CD4-positive, alpha-beta T cell treated with Interleukin-2 at 100 ng/mL for 4 hours (primary cell): ENCODE data around the gene KRTAP10-12.
"Not testable (repeated sequence)": the region's sequence is repeated elsewhere in the genome, so short reads cannot be mapped to it uniquely, and the experiment has no call there.

ENCODE experiments used
- DNase-seq: peaks from one replicate; pipeline ENCODE4 v3.0.0-alpha.2; 2020; ENCODE audit warnings: low spot score

The KRTAP10-12 gene

DNA sequence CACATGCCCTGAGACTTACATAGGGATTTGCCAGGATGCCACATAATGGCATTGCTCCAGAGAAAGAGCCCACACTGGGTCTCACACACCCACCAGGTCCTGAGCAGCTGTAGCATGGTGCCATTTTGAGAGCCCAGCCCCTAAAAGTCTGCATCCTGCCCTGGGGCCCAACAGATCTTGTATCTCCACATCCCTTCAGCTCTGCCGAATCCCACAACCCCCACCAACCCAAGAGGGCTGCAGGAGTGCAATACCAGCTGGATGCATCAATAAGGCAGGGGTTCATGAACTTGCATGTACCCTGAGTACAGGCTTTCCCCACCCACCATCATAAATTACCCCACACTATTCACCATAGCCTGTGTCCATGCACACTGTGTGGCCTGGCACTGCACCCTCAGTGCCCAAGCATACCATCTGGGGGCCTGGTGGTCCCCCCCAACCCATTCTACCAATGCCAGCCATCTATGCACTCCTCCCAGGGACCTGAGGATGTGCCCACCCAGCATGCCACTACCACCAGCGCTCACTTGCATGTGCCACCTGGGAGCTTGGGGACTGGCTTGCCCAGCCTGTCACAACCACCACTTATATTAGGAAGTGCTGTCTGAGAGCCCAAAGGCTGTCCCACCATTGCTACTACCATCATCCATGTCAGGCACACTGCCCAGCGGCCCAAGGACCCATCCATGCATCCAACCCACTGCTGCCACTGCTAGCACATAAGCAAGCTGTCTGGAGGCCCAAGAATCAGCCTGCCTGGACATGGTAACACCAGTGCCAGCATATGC, 26.1 kb upstream of the KRTAP10-12 start:
- DNase-seq = no peak

DNA sequence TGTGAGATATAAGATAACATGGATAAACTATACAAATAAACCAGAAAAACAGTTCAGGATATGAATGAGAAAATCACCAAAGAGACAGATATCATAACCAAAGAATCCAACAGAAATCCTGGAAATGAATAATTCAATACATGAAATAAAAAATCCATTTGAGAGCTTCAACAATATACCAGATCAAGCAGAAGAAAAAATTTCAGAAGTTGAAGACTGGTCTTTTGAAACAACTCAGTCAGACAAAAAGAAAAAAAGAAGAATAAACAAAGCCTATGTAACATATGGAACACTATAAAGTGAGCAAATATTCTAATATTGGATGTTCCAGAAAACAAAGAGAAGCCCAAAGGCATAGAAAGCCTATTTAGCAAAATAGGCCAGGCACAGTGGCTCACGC, 25.1 kb upstream of the KRTAP10-12 start:
- no peak for DNase-seq

DNA sequence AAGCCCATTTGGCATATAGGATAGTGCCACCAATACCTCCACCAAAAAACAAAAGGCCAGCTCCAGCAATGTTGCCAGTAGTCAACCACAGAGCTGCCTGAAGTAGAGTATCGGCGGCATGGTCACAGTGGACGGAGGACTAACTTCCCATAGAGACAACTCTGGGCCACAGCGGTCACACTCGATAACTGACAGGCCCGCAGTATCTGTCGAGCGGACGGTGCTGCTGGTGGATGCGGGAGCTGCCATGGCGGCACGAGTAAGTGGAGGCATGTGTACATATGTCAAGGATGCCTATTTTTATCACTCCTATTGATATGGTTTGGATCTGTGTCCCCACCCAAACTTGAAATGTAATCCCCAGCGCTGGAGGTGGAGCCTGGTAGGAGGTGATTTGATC, 19.1 kb upstream of the KRTAP10-12 start:
- DNase-seq = no peak

DNA sequence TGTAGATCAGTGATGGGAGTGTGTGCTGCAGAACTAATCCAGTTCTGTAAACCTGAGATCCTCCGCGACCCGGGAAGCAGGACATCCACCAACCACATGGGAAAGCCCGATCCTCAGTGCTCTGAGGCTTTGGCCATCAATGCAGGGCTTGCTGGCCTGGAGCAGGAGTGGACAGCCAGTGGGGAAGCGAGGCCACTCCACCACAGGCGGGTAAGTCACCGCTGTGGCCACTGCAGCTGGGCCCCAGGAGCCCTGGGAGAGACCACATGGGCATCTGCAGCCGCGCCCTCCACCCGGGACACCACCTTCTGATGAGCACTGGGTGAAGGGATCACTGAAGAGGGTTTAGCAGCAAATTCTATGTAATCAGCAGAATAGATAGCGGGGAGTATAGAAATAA, 15.8 kb upstream of the KRTAP10-12 start:
- no peak for DNase-seq

DNA sequence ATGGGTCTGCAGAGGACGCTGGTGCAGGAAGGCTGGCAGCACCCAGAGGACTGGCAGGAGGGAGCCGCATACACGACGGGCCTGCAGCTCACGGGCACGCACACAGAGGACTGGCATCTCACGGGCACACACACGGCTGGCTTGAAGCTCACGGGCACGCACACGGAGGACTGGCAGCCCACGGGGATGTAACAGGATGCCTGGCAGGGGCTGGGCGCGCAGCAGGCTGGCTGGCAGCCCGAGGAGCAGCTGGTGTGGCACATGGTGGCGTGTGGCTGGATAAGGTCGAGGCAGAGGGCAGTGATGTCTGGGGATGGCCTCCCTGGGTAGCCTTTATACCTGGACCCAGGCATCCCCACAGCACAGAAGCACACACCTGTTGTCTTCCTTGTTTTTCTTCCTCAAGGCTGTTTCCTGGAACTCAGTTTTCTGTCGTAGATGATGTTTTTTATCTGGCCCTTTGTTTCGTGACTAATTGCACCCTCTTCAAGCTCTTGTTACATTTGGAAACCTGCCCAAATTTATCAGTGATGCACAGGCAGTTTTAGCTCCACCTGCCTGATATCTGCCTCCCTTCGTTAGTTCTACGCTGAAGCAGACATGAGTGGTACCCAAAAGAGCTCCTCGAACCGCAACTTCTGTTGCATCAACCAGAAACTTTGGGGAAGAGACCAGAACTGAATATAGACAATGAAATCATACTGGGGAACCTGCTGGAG, 15.0 kb upstream of the KRTAP10-12 start, which contains the start of gene KRTAP12-1:
Gene KRTAP12-1 (minus strand): TSS at position 303 of the 719 bp plus-strand sequence. CDS start 40 bp downstream, at position 263.
- no peak for DNase-seq

DNA sequence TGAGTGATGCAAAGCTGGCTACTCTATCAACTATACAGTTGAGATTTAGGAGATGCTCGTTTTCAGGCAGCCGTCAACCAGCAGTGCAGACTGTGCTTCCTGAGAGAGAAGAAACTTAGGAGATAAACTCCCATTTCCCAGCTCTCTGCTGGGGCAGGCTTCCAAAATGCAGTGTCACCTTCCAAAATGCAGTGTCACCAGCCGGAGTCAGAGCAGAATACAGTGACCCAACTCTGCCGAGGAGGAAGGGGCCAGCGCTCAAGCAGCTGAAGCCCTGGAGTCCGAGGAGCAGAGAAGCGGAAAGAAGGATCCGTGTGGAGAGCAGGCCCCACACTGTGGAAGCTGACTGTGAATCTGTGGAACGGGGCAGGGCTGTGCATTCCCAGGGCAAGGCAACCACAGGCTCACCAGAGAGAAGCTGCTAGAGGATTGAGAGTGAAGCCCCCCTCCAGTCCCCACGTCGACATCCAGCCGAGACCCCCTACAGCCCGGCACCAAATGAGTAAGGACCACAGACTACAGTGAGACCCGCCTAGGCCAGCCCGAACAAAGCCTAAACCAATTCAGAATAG, 14.3 kb upstream of the KRTAP10-12 start:
- no peak for DNase-seq

DNA sequence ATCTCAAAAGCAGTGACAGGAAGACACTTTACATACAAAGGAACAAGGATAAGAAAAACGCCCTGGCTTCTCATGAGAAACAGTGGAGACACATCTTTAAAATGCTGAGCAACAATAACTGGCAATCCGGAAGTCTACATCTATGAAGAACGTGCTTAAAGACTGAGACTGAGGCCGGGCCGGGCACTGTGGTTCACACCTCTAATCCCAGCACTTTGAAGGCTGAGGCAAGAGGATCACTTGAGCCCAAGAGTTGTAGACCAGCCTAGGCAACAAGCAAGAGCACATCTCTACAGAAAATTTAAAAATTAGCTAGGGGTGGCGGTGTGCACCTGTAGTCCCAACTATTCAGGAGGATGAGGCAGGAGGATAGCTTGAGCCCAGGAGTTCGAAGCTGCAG, 12.9 kb upstream of the KRTAP10-12 start:
- no peak for DNase-seq

DNA sequence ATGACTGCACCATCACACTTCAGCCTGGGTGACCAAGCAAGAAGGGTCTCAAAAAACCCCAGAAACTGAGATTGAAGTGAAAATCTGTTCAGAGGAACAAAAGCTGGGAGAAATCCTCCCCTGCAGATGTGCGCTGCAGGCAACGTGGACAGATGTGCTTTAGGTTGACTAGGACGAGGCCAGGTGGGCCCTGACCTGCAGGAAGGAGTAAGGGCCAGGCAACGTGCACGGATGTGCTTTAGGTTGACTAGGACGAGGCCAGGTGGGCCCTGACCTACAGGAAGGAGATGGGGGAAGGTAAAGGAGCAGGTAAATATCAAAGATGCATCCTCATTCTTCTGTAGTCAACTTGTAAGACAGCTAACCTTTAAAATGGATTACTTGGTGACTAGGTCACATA, 12.5 kb upstream of the KRTAP10-12 start:
- no peak for DNase-seq

DNA sequence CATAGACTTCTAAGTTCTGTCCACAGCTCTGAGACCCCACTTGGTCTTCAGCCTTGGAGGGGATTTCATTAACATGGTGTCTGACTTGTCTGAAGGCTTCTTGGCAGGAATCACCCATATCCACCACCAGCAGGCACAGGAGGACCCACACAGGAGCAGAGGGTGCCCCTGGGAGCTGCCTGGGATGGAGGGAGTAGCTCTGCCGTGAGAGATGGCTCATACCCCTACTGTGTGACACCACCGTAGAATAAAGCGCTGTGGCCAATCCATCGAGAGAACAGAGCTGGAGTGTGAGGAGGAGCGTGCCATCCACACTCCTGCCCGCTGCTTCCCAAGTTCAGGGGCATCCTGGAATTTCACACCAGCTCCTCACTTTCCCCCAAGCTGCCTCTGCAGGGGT, 11.9 kb upstream of the KRTAP10-12 start:
- DNase-seq = not testable (repeated sequence)

DNA sequence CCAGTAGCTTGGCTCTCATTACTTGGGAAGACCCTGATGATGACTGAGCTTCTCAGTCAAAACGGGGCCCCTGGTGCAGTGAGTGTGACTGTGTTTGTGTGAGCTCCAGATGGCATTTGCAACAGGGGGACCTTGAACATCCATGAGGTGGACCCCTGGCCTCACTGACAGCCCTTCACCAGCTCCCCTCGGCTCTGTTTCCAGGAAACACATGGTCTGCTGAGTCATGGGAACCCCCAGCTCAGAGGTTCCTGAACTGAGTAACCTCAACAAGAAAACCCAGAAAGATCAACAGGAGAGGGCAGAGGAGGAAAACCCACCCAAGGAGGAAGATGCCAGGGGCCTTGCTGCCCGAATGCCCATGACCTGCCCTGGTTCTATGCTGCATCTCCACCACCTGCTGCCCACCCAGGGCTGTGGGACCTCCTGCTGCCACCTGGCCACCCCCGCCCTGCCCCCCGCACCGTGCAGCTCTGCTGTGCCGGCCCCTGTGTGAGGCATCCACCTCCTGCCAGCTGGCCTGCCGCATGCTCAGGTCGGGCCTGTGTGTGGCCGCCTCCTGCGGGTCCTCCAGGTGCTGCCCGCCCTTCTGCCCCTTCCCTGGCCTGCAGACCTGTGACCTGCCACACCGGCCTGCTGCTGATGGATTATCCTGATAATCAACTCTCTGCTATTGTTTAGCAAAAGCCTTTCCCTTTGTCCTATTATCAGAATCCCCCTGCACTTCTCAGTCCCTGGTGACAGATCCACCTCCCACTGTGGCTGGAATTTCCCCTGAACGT, 10.8 kb upstream of the KRTAP10-12 start:
- no peak for DNase-seq

DNA sequence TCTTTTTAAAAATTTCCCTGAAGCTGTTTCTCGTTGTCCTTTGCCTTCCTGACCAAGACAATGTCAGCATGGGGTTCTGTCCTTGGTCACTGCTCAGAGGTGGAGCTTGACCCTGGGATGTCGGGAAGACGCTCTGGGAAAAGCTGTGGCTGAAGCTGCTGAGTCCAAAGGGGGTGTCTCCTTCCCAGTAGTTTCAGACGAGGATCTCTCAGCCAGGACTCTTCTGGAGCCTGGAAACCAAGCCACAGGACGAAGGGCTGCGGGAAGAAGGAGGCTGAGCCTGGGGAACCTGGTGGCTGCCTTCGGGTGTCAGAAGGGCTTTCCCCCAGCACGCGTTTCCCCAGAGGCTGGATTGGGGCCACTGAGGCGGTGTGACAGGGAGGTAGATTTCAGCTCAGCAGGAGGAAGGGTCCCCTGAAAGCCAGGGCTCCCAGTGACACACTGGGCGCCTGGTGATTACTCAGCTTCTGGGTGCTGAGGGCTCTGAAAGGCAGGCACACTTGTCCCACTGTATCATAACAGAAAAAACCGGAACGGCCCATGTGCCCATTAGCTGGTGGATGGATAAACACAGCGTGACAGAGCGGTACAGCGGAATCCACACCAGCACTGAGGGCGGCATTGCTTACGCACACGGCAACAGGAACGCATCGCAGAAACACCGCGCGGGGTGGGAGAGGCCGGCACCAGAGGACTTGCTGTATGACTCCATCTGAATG, 10.0 kb upstream of the KRTAP10-12 start:
- no peak for DNase-seq

DNA sequence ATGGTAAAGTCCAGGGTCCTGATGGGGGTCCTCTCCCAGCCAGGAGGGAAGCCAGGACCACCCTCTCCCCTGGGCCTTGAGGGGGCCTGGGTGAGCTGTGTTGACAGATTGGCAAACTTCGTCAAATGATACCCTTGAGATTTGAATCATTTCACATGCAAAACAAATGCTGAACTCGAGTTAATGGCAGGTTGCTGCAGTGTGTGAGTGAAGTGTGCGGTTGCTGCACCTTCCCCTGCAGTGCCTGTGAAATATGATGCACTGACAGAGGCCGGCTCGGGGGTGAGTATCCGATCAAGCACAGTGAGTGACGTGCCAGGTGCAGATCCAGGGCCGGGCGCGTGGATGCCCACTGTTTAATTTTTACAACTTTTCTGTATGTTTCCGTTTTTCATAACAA, 9.3 kb upstream of the KRTAP10-12 start:
- DNase-seq = no peak

DNA sequence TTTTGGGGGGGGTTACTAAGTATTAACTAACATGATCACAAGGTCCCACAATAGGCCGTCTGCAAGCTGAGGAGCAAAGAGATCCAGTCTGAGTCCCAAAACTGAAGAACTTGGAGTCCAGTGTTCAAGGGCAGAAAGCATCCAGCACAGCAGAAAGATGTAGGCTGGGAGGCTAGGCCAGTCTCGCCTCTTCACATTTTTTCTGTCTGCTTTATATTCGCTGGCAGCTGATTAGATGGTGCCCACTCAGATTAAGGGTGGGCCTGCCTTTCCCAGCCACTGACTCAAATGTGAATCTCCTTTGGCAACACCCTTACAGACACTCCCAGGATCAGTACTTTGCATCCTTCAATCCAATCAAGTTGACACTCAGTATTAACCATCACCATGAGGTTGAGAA, 7.2 kb upstream of the KRTAP10-12 start:
- DNase-seq = not testable (repeated sequence)

DNA sequence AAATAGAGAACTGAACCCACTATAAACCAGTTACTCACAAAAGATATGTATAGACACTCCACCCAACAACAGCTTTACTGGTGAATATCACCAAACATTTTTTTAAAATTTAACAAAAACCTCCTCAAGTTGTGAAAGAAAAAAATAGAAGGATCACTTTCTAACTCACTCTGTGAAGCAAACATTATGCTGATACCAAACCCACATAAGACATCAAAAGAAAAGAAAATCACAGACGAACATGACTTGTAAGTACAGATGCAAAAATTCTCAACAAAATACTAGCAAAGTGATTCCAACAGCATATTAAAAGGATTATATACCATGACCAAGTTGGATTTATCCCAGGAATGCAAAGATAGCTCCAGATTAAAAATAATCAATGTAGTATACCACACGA, 5.3 kb upstream of the KRTAP10-12 start:
- DNase-seq = no peak

DNA sequence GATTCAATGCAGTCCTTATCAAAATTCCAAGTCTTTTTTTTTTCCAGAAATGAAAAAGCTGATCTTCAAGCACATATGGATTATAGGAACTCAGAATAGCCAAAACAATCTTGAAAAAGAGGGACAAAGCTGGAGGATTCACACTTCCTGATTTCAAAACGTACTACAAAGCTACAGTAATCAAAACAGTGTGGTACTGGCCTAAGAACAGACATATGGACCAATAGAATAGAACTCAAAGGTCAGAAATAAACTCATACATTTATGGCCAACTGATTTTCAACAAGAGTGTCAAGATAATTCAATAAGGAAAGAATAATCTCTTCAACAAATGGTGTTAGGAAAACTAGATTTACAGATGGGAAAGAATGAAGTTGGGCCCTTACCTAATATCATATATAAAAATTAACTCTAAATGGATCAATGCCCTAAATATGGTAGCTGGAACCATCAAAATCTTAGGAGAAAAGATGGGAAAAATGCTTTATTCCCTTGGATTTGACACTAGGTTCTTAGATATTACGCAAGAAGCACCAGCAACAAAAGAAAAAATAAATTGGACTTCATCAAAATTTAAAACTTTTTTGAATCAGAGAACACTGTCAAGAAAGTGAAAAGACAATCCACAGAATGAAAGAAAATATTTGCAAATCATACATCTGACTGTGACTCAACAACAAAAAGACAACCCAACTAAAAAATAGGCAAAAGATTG, 4.0 kb upstream of the KRTAP10-12 start:
- no peak for DNase-seq

DNA sequence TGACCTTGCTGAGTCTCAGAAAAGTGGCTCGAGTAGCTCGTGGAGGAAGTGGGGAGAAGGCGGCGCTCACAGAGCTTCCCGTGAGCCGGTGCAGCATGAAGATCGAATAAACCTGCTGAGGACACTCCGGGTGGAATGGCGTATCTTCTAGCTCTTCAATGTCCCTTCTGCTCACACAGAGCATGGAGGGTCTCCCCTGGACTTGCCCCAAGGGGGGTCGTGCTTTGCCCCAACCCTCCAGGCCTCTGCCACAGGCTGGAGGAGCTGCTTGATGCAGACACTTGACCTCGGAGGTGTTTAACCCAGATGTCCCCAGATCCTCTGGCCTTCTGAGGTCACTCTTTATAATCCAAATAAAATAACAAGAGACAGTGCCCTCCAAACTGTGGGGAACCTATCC, 2.2 kb upstream of the KRTAP10-12 start:
- DNase-seq = no peak

DNA sequence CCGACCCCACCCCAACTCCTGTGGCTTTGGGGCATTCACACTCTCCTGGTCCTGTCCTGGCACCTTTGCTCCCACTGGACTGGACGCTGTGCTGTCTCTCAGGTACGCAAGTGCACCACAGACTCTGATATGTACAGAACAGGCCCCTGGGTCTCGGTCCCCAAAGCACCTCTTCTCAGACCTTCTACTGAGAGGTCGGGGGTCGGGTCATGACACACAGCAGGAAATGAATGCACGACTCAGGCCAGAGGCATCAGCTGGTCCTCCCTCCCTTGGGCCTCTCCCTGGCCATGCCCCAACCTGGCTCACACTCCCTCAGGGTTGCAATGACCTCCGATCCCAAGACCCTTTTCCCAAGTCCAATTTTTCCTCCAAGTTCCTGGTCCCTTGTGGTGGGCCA, 1.8 kb upstream of the KRTAP10-12 start:
- DNase-seq = no peak

DNA sequence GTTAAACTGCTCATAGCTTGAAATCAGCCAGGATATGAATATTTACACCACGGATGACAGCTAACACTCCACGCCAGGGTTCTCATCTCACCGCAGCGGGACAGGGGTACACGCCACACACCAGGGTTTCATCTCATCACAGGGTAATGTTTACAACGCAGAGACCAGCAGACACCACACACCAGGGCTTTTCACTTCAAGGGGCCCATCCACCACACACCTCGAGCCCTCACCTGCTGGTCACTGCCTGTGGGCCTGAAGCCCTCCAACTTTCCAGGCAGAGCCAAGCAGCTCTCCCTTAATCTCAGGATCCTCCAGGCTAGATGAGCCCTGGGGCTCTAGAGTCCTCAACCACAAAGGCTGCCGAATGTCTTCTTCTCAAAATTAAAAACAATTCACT, 1.3 kb upstream of the KRTAP10-12 start:
- no peak for DNase-seq

DNA sequence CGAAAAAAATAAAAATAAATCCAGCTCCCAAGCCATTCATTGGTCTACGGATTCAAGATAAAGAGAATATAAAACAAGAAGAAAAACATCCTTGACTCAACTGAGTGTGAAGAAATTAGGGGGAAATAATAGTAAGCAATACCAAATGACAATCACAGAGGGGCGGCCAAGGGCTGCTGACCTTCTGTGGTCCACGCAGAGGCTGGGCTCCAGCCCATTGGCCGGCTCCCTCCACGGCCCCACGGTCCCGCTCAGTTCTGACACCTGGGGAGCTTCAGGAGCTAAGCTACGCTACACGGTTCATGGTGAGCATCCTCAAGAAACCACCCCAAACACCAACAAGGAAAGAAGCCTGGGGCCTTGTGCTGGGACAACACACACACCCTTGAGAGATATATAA, 400 bp upstream of the KRTAP10-12 start:
- no peak for DNase-seq

DNA sequence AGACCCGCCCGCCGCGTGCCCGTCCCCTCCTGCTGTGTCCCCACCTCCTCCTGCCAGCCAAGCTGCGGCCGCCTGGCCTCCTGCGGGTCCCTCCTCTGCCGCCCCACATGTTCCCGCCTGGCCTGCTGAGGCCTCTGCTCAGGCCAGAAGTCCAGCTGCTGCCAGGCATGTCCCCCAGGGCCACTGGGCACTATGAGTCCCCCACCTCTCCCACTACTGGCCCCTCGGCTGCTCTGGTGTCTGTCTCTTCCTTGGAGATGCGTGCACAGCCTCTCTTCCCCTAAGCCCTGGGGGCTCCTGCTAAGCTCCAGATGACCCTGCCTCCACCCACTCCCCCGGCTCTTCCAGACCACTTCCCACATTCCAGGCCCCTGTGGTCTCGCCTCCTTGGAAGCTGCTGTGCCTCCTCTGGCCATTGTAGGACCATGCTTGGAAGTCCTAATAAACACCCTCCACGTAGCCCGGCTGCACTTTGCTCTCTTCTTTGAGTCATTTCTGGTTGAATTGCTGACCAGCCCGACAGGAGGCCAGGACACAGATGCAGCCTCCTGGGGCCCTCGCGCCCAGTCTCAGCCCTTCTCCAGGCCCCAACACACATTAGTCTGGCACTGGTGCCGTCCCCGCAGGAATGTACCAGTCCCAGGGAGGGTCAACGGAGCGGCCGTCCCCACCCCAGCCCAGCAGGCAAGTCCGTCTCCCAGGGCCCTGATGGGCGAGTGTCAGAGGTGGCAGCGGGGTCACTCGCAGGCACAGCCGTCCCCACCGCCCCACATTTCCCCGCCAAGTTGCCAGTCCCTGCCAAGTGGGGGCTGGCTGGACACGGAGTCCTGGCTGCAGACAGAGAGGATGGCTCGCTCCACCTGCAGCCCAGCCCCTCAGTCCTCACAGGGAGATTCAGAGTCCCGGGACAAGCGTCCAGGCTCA, 1.1 kb downstream of the KRTAP10-12 start:
- DNase-seq = no peak
